Measurements from ENCODE around the gene NCF2. TPM values are rescaled to one million over a fixed set of nuclear protein-coding genes. Genes with fewer than 3 reads are reported as not detected.

Gene NCF2
- total RNA-seq, 3 donors from 2014 or later (not counting 1 experiment from before 2014, with no cell fraction given): 10.4 to 21.7 (median 14.8) TPM

GRCh38 chr1:183514235-183514634 is 76.0 kb downstream of the NCF2 start:
- intact Hi-C loops (cut with micrococcal nuclease): loop anchor here (5.0 kb wide), 1 partner anchor 42 kb away; the partner anchor contains the start of gene SMG7
- H3K9me3 ChIP-seq (ENCODE audit: control insufficient read depth, insufficient read depth, low read length): no peaks in the 10 kb centered on the region
- no peak for TF ChIP-seq CTCF (IDR thresholded peaks at IDR 0.05)
- no peak overlapping the region for H3K27ac ChIP-seq (ENCODE audit: low read length)
- Mint-ChIP-seq H3K27ac (no peak overlapping the region), H3K4me1 (peaks cover 14 to 31% of the 10 kb centered on the region in 2 donors), H3K36me3 (no peaks in the 10 kb centered on the region), H3K27me3 (ENCODE audit: low read depth in 2 of 2) (no peaks in the 10 kb centered on the region), H3K4me3 (no peak overlapping the region), H3K9me3 (no peaks in the 10 kb centered on the region)
- no peaks in the 10 kb centered on the region for H3K27me3 ChIP-seq (ENCODE audit: control insufficient read depth, insufficient read depth, low read length)
- H3K4me3 ChIP-seq (ENCODE audit: low read length): no peak overlapping the region
- H3K36me3 ChIP-seq (ENCODE audit: control insufficient read depth, insufficient read depth, low read length): peaks cover 29% of the 10 kb centered on the region
- H3K4me1 ChIP-seq (ENCODE audit: control insufficient read depth, insufficient read depth, low read length): no peaks in the 10 kb centered on the region
- no peak for ATAC-seq
- no peak for DNase-seq
- WGBS (ENCODE audit: insufficient coverage): 100% methylated on average over 1 of the region's 1 CpG

- WGBS (ENCODE audit: insufficient coverage): 100% methylated on average over 1 of the region's 2 CpGs
- Histone ChIP-seq H3K9me3 (ENCODE audit: control insufficient read depth, insufficient read depth, low read length) (no peaks in the 10 kb centered on the region), H3K27ac (ENCODE audit: low read length) (no peak overlapping the region), H3K27me3 (ENCODE audit: control insufficient read depth, insufficient read depth, low read length) (no peaks in the 10 kb centered on the region), H3K36me3 (ENCODE audit: control insufficient read depth, insufficient read depth, low read length) (peaks cover 16% of the 10 kb centered on the region), H3K4me3 (ENCODE audit: low read length) (no peak overlapping the region), H3K4me1 (ENCODE audit: control insufficient read depth, insufficient read depth, low read length) (no peaks in the 10 kb centered on the region)
- DNase-seq (no peak), ATAC-seq (no peak)
- H3K4me3 Mint-ChIP-seq: no peak overlapping the region
- peak overlapping the region; percentile 4 to 19 for H3K27ac Mint-ChIP-seq
- no peaks in the 10 kb centered on the region for H3K36me3 Mint-ChIP-seq
- H3K9me3 Mint-ChIP-seq: no peaks in the 10 kb centered on the region
- no peak for TF ChIP-seq CTCF (IDR thresholded peaks at IDR 0.05)
- H3K4me1 Mint-ChIP-seq: peaks cover 14 to 31% of the 10 kb centered on the region in 2 donors
- intact Hi-C loops (cut with micrococcal nuclease): loop anchor here (5.0 kb wide), 1 partner anchor 40 kb away; the partner anchor contains the start of gene SMG7
- H3K27me3 Mint-ChIP-seq (ENCODE audit: low read depth in 2 of 2): no peaks in the 10 kb centered on the region
Measured at GRCh38 chr1:183512450-183512849, 77.8 kb downstream of the NCF2 start.

- H3K27ac ChIP-seq (ENCODE audit: low read length): no peak overlapping the region
- H3K4me3 ChIP-seq (ENCODE audit: low read length): no peak overlapping the region
- TF ChIP-seq CTCF (IDR thresholded peaks at IDR 0.05): no peak
- no peaks in the 10 kb centered on the region for H3K4me1 ChIP-seq (ENCODE audit: control insufficient read depth, insufficient read depth, low read length)
- Mint-ChIP-seq H3K4me1 (peaks cover 14 to 15% of the 10 kb centered on the region in 2 donors), H3K27me3 (ENCODE audit: low read depth in 2 of 2) (no peaks in the 10 kb centered on the region), H3K36me3 (no peaks in the 10 kb centered on the region), H3K4me3 (no peak overlapping the region), H3K9me3 (no peaks in the 10 kb centered on the region), H3K27ac (no peak overlapping the region)
- no peak for ATAC-seq
- no peak for DNase-seq
- intact Hi-C loops (cut with micrococcal nuclease): no loop called here
- H3K36me3 ChIP-seq (ENCODE audit: control insufficient read depth, insufficient read depth, low read length): no peaks in the 10 kb centered on the region
- 100% methylated on average over 1 of the region's 1 CpG for WGBS (ENCODE audit: insufficient coverage)
- H3K9me3 ChIP-seq (ENCODE audit: control insufficient read depth, insufficient read depth, low read length): no peaks in the 10 kb centered on the region
- no peaks in the 10 kb centered on the region for H3K27me3 ChIP-seq (ENCODE audit: control insufficient read depth, insufficient read depth, low read length)
Measured at GRCh38 chr1:183508694-183509093, 81.6 kb downstream of the NCF2 start.

- no peak for TF ChIP-seq CTCF (IDR thresholded peaks at IDR 0.05)
- WGBS (ENCODE audit: insufficient coverage): 98% methylated on average over 2 of the region's 4 CpGs
- Histone ChIP-seq H3K4me1 (ENCODE audit: control insufficient read depth, insufficient read depth, low read length) (no peaks in the 10 kb centered on the region), H3K27me3 (ENCODE audit: control insufficient read depth, insufficient read depth, low read length) (no peaks in the 10 kb centered on the region), H3K9me3 (ENCODE audit: control insufficient read depth, insufficient read depth, low read length) (no peaks in the 10 kb centered on the region), H3K27ac (ENCODE audit: low read length) (no peak overlapping the region), H3K4me3 (ENCODE audit: low read length) (no peak overlapping the region), H3K36me3 (ENCODE audit: control insufficient read depth, insufficient read depth, low read length) (no peaks in the 10 kb centered on the region)
- intact Hi-C loops (cut with micrococcal nuclease): no loop called here
- H3K9me3 Mint-ChIP-seq: no peaks in the 10 kb centered on the region
- no peaks in the 10 kb centered on the region for H3K27me3 Mint-ChIP-seq (ENCODE audit: low read depth in 2 of 2)
- no peaks in the 10 kb centered on the region for H3K36me3 Mint-ChIP-seq
- DNase-seq: no peak
- ATAC-seq: no peak
- peaks cover 6 to 14% of the 10 kb centered on the region in 2 donors for H3K4me1 Mint-ChIP-seq
- H3K27ac Mint-ChIP-seq: no peak overlapping the region
- H3K4me3 Mint-ChIP-seq: no peak overlapping the region
Measured at GRCh38 chr1:183506561-183506960, 83.7 kb downstream of the NCF2 start.
